ENCODE results near the gene DMWD. TPM values are rescaled to one million over a fixed set of nuclear protein-coding genes. Genes with fewer than 3 reads are reported as not detected.

The DMWD gene
- total RNA-seq, 1 experiment from 2014 or later: 64.6 TPM

DNA sequence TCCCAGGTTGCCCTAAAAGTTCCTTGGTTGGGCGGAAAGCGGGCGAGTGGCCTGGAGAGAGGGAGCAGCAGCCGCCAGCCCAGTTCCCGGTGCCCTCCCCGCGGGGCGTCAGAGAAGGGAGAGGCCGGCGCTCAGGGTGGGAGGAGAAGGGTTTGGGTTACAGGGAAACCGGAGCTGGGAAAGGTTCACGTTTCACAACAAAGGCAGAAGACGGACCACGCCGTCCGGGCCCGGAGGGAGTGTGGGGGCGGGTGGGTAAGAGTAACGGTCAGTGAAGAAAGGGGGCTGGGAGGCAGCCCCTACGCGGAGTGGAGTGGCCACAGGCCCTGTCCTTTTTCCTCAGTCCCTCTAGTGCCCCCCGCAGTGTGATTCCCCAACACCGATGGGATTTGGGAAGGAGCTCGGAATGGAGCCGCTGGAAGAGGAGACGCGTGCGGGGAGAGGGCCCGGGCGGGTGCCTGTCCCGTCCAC, 25.2 kb downstream of the DMWD start:
- BruUV-seq (replicated peaks): no TSS peak
- intact Hi-C loops (cut with micrococcal nuclease; ENCODE audit: unreplicated experiment) (loop anchor here (10.0 kb wide), 1 partner anchor 63 kb away; no protein-coding TSS in a partner anchor), in situ Hi-C loops (cut with HindIII; ENCODE audit: low pct_unique_long_range_greater_than_20kb, low sequenced_read_pairs) (no loop called here)
- H3K36me3 ChIP-seq (ENCODE audit: control insufficient read depth, insufficient read depth, low read length): no peaks in the 10 kb centered on the region; the same call in 1 of the 2 replicates
- no peaks in the 10 kb centered on the region for H3K9me3 ChIP-seq (ENCODE audit: control insufficient read depth, insufficient read depth, low read depth, low read length)
- peaks cover 32% of the 10 kb centered on the region for H3K4me1 ChIP-seq (ENCODE audit: control insufficient read depth, insufficient read depth, low read length)
- TF ChIP-seq SIN3A (IDR thresholded peaks at IDR 0.05; ENCODE audit: borderline replicate concordance, insufficient read depth, low read depth, low read length): 0 out of 2 replicates have a peak, but pooled peaks have one; percentile 22
- TF ChIP-seq POLR2AphosphoS5 (IDR thresholded peaks at IDR 0.05; ENCODE audit: low read depth, low read length): peak; percentile 42
- no peak for TF ChIP-seq TCF7L2 (IDR thresholded peaks at IDR 0.05; ENCODE audit: low read depth, low read length)
- ATAC-seq (peak; percentile 3; the same call in 1 of the 2 replicates), DNase-seq (ENCODE audit: low read depth, low spot score) (no peak)
- POLR2A ChIA-PET: interaction anchor here (0.6 kb wide), 2 partner anchors 16 to 834 kb away, joined by 7 to 14 read pairs; no protein-coding TSS in a partner anchor
- H3K27me3 ChIP-seq (ENCODE audit: control insufficient read depth, insufficient read depth, low read length): no peaks in the 10 kb centered on the region
- H3K27ac ChIP-seq (ENCODE audit: low read length): peak overlapping the region; percentile 86
- CTCF ChIA-PET: interaction anchor here (0.6 kb wide), 1 partner anchor 33 kb away, joined by 3 read pairs; no protein-coding TSS in a partner anchor
- peak overlapping the region; percentile 66 to 77 for H3K4me3 ChIP-seq (ENCODE audit: low read depth in 2 of 2, low read length in 2 of 2)

DNA sequence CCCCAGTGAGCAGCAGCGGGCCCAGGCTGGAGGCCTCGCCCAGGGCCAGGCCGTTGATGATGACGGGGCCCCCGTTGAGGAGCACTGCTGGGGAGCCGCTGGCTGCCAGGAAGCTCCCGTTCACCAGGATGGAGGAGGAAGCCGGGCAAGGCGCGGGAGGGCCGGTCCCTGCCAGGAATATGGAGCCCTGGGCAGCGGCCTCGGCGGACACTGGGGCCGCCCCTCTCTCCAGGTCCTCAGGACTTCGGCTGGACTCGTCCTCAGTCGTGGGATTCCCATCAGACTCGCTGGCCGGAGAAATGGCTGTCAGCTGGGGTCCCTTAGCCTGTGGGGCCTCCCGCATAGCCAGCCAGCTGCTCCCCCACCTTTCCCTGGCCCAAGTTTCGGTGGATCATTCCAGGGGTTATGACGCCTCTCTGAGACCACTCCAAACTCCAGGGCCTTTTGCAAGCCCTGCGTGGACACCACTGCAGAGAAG, 25.7 kb downstream of the DMWD start:
- Histone ChIP-seq H3K4me1 (ENCODE audit: control insufficient read depth, insufficient read depth, low read length) (peaks cover 27% of the 10 kb centered on the region), H3K27ac (ENCODE audit: low read length) (peak overlapping the region; percentile 86), H3K36me3 (ENCODE audit: control insufficient read depth, insufficient read depth, low read length) (no peaks in the 10 kb centered on the region; the same call in 1 of the 2 replicates), H3K27me3 (ENCODE audit: control insufficient read depth, insufficient read depth, low read length) (no peaks in the 10 kb centered on the region), H3K9me3 (ENCODE audit: control insufficient read depth, insufficient read depth, low read depth, low read length) (no peaks in the 10 kb centered on the region), H3K4me3 (ENCODE audit: low read depth in 2 of 2, low read length in 2 of 2) (peak overlapping the region; percentile 66 to 77)
- intact Hi-C loops (cut with micrococcal nuclease; ENCODE audit: unreplicated experiment): loop anchor here (10.0 kb wide), 1 partner anchor 62 kb away; no protein-coding TSS in a partner anchor
- no TSS peak for BruUV-seq (replicated peaks)
- ATAC-seq (no peak), DNase-seq (ENCODE audit: low read depth, low spot score) (no peak)
- ChIA-PET POLR2A (interaction anchor here (0.6 kb wide), 2 partner anchors 15 to 835 kb away, joined by 7 to 14 read pairs; no protein-coding TSS in a partner anchor), CTCF (interaction anchor here (0.6 kb wide), 1 partner anchor 34 kb away, joined by 3 read pairs; no protein-coding TSS in a partner anchor)
- in situ Hi-C loops (cut with HindIII; ENCODE audit: low pct_unique_long_range_greater_than_20kb, low sequenced_read_pairs): no loop called here
- TF ChIP-seq, protein P1, sequence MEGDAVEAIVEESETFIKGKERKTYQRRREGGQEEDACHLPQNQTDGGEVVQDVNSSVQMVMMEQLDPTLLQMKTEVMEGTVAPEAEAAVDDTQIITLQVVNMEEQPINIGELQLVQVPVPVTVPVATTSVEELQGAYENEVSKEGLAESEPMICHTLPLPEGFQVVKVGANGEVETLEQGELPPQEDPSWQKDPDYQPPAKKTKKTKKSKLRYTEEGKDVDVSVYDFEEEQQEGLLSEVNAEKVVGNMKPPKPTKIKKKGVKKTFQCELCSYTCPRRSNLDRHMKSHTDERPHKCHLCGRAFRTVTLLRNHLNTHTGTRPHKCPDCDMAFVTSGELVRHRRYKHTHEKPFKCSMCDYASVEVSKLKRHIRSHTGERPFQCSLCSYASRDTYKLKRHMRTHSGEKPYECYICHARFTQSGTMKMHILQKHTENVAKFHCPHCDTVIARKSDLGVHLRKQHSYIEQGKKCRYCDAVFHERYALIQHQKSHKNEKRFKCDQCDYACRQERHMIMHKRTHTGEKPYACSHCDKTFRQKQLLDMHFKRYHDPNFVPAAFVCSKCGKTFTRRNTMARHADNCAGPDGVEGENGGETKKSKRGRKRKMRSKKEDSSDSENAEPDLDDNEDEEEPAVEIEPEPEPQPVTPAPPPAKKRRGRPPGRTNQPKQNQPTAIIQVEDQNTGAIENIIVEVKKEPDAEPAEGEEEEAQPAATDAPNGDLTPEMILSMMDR (IDR thresholded peaks at IDR 0.05): no peak
- TF ChIP-seq, protein P2, sequence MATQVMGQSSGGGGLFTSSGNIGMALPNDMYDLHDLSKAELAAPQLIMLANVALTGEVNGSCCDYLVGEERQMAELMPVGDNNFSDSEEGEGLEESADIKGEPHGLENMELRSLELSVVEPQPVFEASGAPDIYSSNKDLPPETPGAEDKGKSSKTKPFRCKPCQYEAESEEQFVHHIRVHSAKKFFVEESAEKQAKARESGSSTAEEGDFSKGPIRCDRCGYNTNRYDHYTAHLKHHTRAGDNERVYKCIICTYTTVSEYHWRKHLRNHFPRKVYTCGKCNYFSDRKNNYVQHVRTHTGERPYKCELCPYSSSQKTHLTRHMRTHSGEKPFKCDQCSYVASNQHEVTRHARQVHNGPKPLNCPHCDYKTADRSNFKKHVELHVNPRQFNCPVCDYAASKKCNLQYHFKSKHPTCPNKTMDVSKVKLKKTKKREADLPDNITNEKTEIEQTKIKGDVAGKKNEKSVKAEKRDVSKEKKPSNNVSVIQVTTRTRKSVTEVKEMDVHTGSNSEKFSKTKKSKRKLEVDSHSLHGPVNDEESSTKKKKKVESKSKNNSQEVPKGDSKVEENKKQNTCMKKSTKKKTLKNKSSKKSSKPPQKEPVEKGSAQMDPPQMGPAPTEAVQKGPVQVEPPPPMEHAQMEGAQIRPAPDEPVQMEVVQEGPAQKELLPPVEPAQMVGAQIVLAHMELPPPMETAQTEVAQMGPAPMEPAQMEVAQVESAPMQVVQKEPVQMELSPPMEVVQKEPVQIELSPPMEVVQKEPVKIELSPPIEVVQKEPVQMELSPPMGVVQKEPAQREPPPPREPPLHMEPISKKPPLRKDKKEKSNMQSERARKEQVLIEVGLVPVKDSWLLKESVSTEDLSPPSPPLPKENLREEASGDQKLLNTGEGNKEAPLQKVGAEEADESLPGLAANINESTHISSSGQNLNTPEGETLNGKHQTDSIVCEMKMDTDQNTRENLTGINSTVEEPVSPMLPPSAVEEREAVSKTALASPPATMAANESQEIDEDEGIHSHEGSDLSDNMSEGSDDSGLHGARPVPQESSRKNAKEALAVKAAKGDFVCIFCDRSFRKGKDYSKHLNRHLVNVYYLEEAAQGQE (IDR thresholded peaks at IDR 0.05; ENCODE audit: insufficient read depth in 1 of 2, low read depth in 2 of 2, low read length in 1 of 2): no peak
- TF ChIP-seq SIN3A (IDR thresholded peaks at IDR 0.05; ENCODE audit: borderline replicate concordance, insufficient read depth, low read depth, low read length): no peak
